NK-92 treated with Interleukin-12 subunit alpha and Interleukin-12 subunit beta, amount 100 ng/mL, for 24 hours (cell line): ENCODE measurements around the gene ZMYND15.

Experiments used
- DNase-seq: peaks from one replicate; lab custom pipeline; 2025; lab: John Stamatoyannopoulos, UW

The ZMYND15 gene

DNA sequence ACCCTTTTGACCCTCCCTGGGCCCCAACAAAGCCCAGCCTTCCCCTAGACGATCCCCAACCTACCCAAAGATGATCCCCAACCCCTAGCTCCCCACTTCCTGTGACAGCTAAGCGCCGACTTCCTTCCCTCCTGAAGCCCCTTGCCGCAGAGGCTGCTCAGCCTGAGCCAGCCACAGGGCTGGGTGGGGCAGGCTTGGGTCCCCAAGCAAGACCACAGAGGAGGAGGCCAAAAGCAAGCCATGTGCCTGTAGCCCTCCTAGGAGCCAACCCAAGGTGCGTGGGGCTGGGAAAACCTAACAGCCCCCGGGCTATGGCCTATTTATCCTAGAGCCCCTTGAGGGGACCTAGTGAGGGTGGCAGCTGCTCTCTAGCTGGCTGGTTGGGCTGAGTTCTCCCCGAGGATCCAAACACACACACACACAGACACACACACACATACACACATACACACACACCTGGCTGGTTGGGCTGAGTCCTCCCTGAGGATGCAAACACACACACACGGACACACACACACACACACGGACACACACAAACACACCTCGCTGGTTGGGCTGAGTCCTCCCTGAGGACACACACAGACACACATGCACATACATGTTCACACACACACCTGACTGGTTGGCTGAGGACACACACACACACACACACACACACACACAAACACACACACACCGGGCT is 24.4 kb upstream of the ZMYND15 start:
- no peak for DNase-seq

- no peak for DNase-seq
These were observed 23.6 kb upstream of the ZMYND15 start for GRCh38 chr17:4716081-4716480.

DNA sequence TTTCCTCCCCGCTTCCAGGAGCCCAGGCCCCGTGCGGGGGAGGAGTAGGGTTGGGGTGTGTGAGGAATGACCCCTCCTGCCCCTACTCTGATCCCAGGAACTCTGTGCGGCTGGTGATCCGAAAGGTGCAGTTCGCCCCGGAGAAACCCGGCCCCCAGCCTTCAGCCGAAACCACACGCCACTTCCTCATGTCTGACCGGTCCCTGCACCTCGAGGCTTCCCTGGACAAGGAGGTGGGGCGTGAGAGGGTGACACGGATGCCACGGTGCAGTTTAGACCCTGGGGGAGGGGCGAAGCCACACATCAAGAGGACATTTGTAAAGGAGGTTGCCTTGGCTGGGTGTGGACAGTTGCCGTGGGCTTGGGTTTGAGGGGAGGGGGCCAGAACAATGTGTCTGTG is 21.8 kb upstream of the ZMYND15 start:
- DNase-seq = no peak

GRCh38 chr17:4718276-4718675 is 21.4 kb upstream of the ZMYND15 start:
- DNase-seq = no peak

GRCh38 chr17:4719146-4719545 is 20.5 kb upstream of the ZMYND15 start:
- DNase-seq = no peak

DNA sequence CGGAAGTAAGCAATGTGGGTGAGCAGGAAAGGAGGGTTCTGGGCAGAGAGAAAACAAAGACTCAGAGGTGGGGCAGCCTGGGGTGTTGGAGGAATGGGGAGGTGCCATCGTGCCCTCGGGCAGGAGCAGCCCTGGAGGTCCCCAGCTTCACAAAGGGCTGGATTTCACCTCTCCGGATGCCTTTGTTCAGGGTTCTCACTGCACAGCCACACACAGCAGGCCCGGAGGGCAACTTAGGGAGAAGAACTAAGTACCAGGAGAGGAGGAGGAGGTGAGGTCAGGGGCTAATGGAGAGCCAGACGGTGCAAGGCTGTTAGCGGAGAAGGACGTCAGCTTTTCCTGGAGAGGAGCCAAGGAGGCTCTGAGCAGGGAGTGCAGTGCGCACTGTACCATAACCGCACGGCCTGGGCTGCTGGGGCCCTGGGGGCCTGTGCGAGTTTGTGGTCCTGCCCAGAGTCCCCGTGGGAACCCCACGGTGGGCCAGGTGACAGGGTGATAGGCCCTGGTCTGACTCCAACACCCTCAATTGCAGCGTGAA is 19.9 kb upstream of the ZMYND15 start:
- no peak for DNase-seq

DNA sequence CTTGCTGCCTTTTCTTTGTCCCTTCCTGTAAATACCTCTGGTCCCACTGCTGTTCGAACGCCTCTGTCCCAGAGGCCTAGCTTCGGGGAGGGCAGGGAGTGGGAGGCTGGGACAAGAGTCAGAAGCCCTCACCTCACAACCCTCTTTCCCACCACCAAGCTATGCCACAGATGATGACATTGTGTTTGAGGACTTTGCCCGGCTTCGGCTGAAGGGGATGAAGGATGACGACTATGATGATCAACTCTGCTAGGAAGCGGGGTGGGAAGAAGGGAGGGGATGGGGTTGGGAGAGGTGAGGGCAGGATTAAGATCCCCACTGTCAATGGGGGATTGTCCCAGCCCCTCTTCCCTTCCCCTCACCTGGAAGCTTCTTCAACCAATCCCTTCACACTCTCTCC is 18.8 kb upstream of the ZMYND15 start:
- no peak for DNase-seq

GRCh38 chr17:4721203-4722135 is 18.2 kb upstream of the ZMYND15 start:
- no peak for DNase-seq

DNA sequence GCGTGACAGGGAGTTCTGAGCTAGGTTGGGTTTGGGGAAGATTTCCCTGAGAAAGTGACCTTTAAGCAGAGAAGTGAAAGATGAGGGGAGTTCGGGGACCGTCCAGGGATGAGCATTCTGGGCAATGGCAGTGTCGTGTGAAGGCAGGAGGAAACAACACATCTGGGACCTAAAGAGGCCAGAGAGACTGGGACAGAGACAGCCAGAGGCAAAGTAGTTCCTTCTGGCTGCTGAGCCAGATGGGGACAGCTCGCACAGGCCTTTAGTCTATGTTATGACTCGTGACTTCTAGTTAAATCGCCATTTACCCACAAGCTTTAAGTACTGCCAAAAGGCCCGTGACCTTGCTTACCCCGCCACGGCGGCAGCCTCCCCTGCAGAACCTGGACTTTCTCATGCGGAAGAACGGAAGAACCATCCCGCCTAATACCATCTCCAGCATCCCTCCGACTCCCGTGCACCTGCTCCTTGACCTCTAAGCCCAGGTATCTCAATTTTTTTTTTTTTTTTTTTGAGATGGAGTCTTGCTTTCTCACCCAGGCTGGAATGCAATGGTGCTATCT is 16.9 kb upstream of the ZMYND15 start:
- no peak for DNase-seq

GRCh38 chr17:4724650-4725049 is 15.0 kb upstream of the ZMYND15 start:
- DNase-seq = no peak

DNA sequence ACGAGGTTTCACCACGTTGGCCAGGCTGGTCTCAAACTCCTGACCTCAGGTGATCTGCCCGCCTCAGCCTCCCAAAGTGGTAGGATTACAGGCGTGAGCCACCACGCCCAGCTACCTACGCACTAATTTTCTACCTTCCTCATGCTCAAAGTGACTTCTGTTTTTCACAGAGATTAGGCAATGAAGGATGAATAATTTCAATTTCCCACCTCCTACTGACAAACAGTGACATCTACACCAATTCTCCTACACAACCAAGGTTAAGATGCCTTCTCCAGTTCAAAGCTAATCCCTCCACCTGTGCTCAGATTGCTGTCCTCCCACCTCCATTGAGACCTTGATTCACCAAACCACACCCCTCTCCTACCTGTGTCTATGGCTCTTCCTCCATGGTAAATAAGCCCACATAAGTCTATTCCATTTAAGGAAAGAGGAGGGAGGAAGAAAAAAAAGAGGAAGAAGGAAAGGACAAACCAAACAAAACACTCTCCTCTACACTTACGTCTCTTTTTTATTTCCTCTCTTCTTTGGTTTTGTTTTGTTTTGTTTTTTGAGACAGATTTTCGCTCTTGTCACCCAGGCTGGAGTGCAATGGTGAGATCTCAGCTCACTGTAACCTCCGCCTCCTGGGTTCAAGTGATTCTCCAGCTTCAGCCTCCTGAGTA is 13.9 kb upstream of the ZMYND15 start:
- DNase-seq = no peak

- DNase-seq = no peak
These were observed 11.5 kb upstream of the ZMYND15 start for GRCh38 chr17:4728124-4728523.

GRCh38 chr17:4733073-4733531 is 6.5 kb upstream of the ZMYND15 start:
- no peak for DNase-seq

DNA sequence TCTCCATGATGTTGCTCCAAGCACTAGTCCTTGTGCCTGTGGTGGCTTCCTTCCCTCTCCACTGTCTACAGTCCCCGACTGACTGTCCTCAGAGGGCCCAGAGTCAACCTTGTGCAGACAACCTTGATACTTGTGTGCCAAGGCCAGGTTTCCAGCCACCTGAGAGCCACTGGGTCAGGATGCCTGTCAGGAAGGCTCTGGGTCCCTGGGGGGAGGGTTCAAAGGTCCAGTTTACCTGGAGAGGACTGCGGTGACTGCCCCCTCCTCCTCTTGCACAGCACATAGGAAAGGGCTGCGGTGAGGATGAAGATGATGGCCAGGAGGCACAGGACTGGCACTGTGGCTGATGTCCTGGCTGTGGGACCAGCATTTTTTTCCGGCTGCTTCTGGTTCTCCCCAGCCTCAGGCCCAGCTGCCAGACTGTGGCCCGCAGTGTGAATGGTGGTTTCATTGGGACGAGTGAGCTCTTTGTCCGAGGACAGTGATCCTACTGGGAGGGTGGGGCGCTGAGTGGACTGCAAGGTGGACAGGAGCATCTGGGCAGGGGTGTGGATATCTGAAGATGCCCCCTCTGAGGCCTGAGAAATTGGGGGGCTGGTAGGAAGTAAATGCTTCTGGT is 4.7 kb upstream of the ZMYND15 start:
- no peak for DNase-seq

DNA sequence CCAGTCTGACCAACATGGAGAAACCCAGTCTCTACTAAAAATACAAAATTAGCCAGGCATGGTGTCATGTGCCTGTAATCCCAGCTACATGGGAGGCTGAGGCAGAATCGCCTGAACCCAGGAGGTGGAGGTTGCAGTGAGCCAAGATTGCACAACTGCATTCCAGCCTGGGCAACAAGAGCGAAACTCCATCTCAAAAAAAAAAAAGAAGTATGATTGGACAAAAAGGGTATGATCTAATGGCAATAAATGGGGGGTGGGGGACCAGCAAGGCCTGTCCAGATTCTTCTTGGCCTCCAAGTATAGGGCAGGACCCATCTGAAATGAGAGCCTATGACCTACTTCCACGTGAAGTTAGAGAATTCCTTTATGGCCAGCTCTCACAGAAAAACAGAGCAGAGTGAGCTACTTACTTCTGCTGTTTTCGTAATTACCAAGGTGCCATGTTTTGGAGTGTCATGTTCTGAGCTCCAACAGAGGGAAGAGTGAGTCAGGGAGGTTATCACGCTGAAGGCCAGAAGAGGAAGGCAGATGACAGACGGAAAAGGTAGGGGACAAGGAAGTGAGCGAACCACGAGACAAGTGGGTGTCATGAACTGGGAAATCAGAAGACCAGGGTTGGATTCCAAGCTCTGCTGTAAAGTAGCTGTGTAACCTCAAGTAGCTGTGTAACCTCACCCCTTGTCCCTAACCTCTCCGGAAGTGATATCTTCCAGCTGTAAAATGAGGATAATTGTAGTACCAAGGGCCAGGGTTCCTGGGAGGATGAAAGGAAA is 3.6 kb upstream of the ZMYND15 start:
- no peak for DNase-seq

- no peak for DNase-seq
These were observed 1.2 kb upstream of the ZMYND15 start for GRCh38 chr17:4738136-4739121.

DNA sequence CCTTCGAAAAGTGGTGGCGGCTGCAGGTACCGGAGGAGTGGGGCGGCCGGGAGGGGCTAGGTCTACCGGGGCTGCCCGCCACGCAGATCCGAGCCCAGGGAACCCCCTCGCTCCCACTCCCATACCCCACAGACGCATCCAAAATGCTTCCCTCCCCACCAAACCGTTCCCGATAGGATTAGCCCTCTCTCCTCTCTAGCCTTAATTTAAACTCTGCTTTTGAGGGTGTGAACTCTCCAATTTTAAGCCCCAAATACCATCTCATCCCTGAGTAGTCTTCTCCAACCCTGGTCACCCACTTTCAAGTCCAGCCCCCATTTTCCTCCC is 355 bp downstream of the ZMYND15 start:
- no peak for DNase-seq

- DNase-seq = no peak
These were observed 951 bp downstream of the ZMYND15 start for GRCh38 chr17:4740584-4740983.

- no peak for DNase-seq
These were observed 1.9 kb downstream of the ZMYND15 start for GRCh38 chr17:4741544-4741943.

DNA sequence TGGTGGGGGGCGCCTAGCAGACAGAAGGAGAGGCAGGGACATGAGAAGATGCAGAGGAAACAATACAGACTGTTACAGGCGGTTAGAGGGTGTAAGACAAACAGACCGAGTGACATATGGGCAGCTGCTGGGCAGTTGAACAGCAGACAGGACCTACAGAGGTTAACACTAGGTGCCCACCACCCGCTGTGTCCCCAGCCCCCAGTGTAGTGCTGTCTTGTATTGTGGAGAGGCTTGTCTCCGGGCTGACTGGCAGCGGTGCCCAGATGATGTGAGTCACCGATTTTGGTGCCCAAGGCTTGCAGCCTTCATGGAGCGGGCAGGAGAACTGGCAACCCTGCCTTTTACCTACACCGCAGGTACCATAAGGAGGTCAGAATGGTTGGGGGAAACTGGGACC is 2.5 kb downstream of the ZMYND15 start:
- no peak for DNase-seq
